Hematopoietic multipotent progenitor cell treated with erythropoietin and hydrocortisone succinate and interleukin-3 and kit ligand, for 17 days (in vitro differentiated cells): ENCODE results near the gene RPAIN.
A peak's percentile ranks its signal among the peaks of the same experiment; 100 is the strongest.
"Not testable (repeated sequence)": the region's sequence is repeated elsewhere in the genome, so short reads cannot be mapped to it uniquely, and the experiment has no call there.

Experiments used
- DNase-seq: peaks from one replicate; pipeline ENCODE4 v3.0.0-alpha.2; 2015; ENCODE audit warnings: low spot score

RPAIN gene

GRCh38 chr17:5429191-5429887, 9.4 kb downstream of the RPAIN start:
- DNase-seq: peak; percentile 5

GRCh38 chr17:5430413-5430999, 10.5 kb downstream of the RPAIN start:
- DNase-seq: no peak

- DNase-seq: not testable (repeated sequence)
Observed at GRCh38 chr17:5431234-5431633, 11.3 kb downstream of the RPAIN start.

GRCh38 chr17:5431949-5432556, 12.1 kb downstream of the RPAIN start:
- no peak for DNase-seq

GRCh38 chr17:5434984-5435383, 15.0 kb downstream of the RPAIN start:
- peak; percentile 88 for DNase-seq

- DNase-seq: peak; percentile 39
Observed at GRCh38 chr17:5435781-5436315, 15.9 kb downstream of the RPAIN start.

- DNase-seq: no peak
Observed at GRCh38 chr17:5437721-5438317, 17.8 kb downstream of the RPAIN start.

GRCh38 chr17:5438716-5439445, 18.9 kb downstream of the RPAIN start, which contains the start of gene C1QBP:
TSS of gene C1QBP (minus strand) at chr17:5439155. CDS start at chr17:5439073, 82 bp downstream.
- peak; percentile 97 for DNase-seq

GRCh38 chr17:5439446-5439764, 19.4 kb downstream of the RPAIN start:
- DNase-seq: no peak

GRCh38 chr17:5443728-5444127, 23.7 kb downstream of the RPAIN start:
- no peak for DNase-seq

- no peak for DNase-seq
Observed at GRCh38 chr17:5444209-5444608, 24.2 kb downstream of the RPAIN start.

- no peak for DNase-seq
Observed at GRCh38 chr17:5446786-5447185, 26.8 kb downstream of the RPAIN start.

GRCh38 chr17:5464717-5465507, 44.9 kb downstream of the RPAIN start:
- DNase-seq: no peak

- DNase-seq: no peak
Observed at GRCh38 chr17:5466295-5466694, 46.3 kb downstream of the RPAIN start.

- no peak for DNase-seq
Observed at GRCh38 chr17:5467416-5467815, 47.4 kb downstream of the RPAIN start.

GRCh38 chr17:5468075-5468473, 48.1 kb downstream of the RPAIN start:
- no peak for DNase-seq

GRCh38 chr17:5472511-5472910, 52.5 kb downstream of the RPAIN start:
- no peak for DNase-seq

- DNase-seq: no peak
Observed at GRCh38 chr17:5473906-5474305, 53.9 kb downstream of the RPAIN start.

GRCh38 chr17:5478992-5479391, 59.0 kb downstream of the RPAIN start:
- DNase-seq: no peak

GRCh38 chr17:5480962-5481361, 61.0 kb downstream of the RPAIN start:
- DNase-seq: no peak

- DNase-seq: no peak
Observed at GRCh38 chr17:5481451-5481850, 61.5 kb downstream of the RPAIN start.
